GM18505 (cell line): ENCODE data around the gene PMM1.

Experiments used
- ATAC-seq: cut with Tn5 transposase; IDR thresholded peaks from one replicate; pipeline ENCODE4 v1.9.1; 2021; ENCODE audit not compliant: unreplicated experiment
- POLR2A ChIP-seq: IDR thresholded peaks from 4 replicates; pipeline ENCODE4 v1.6.1; 2011; ENCODE audit warnings: borderline replicate concordance; ENCODE audit not compliant: insufficient read depth, insufficient read length; ENCODE audit errors: extremely low read depth

Gene PMM1

GRCh38 chr22:41531715-41532477 is 57.7 kb downstream of the PMM1 start:
- no peak for ATAC-seq
- TF ChIP-seq POLR2A: no peak

GRCh38 chr22:41530890-41531714 is 58.5 kb downstream of the PMM1 start:
- no peak for ATAC-seq

GRCh38 chr22:41528938-41529561 is 60.6 kb downstream of the PMM1 start:
- ATAC-seq: no peak
- peak; percentile 10 for TF ChIP-seq POLR2A

More at GRCh38 chr22:41530890-41531714, 58.5 kb downstream of the PMM1 start:
- no peak for TF ChIP-seq POLR2A

- no peak for ATAC-seq
- no peak for TF ChIP-seq POLR2A
These were observed 61.4 kb downstream of the PMM1 start for GRCh38 chr22:41528132-41528766.
